IMR-90 (cell line): ENCODE results near the gene PMAIP1. TPM values are rescaled to one million over a fixed set of nuclear protein-coding genes. Genes with fewer than 3 reads are reported as not detected.
A peak's percentile ranks its signal among the peaks of the same experiment; 100 is the strongest.

Experiments used
- ATAC-seq: fragments of 200-7000 bp; cut with Tn5 transposase; 2 replicates; pipeline ENCODE4 v1.9.1; 2020; ENCODE audit warnings: low read depth, mild to moderate bottlenecking, moderate library complexity
- Bru-seq: library from RNA; stranded (reverse); fragments of 400-500 nt; gene quantifications from one replicate; lab custom pipeline; 2021; lab: Mats Ljungman, UMichigan
- BruChase-seq, 2 experiments: library from RNA; stranded (reverse); fragments of 400-500 nt; gene quantifications; one replicate each; lab custom pipeline; 2021; lab: Mats Ljungman, UMichigan
- BruUV-seq: library from RNA; stranded (reverse); fragments of 400-500 nt; replicated peaks from 2 replicates; lab custom pipeline; 2021; lab: Mats Ljungman, UMichigan
- CTCF ChIA-PET: fragments of 300-600 bp; formaldehyde crosslinking; extraction: SDS; loops from one replicate; lab custom pipeline; 2021; ENCODE audit warnings: antibody characterized with exemption; lab: Yijun Ruan, JAX
- POLR2A ChIA-PET: fragments of 300-600 bp; sonication (Branson Sonifier 250); formaldehyde crosslinking; loops from one replicate; lab custom pipeline; 2022; ENCODE audit warnings: antibody characterized with exemption; ENCODE audit not compliant: unreplicated experiment; lab: Charles Lee
- DNase-seq: peaks from one replicate; pipeline ENCODE4 v3.0.0; 2013
- H2AFZ ChIP-seq: replicated peaks from 2 replicates; pipeline ENCODE3; 2013; ENCODE audit warnings: low read length, mild to moderate bottlenecking; ENCODE audit not compliant: poor library complexity
- H2AK5ac ChIP-seq: 2 replicates; pipeline ENCODE4 v1.6.1; 2013; ENCODE audit warnings: low read depth, low read length, inconsistent platforms
- H2AK9ac ChIP-seq: replicated peaks from 2 replicates; pipeline ENCODE3; 2013; ENCODE audit warnings: mild to moderate bottlenecking, low read depth, low read length, moderate library complexity; ENCODE audit not compliant: poor library complexity
- H2BK120ac ChIP-seq: 2 replicates; pipeline ENCODE4 v1.6.1; 2013; ENCODE audit warnings: low read depth, low read length, inconsistent platforms
- H2BK15ac ChIP-seq: 3 replicates; pipeline ENCODE4 v1.6.1; 2013; ENCODE audit warnings: low read depth, low read length, inconsistent platforms
- H2BK20ac ChIP-seq: 2 replicates; pipeline ENCODE4 v1.6.1; 2013; ENCODE audit warnings: low read depth, mild to moderate bottlenecking, inconsistent platforms, low read length, moderate library complexity
- H2BK5ac ChIP-seq: 2 replicates; pipeline ENCODE4 v1.6.1; 2013; ENCODE audit warnings: mild to moderate bottlenecking, low read depth, low read length, inconsistent platforms; ENCODE audit not compliant: poor library complexity, severe bottlenecking
- H3K14ac ChIP-seq: replicated peaks from 2 replicates; pipeline ENCODE4 v1.6.1; 2013; ENCODE audit warnings: low read depth, low read length, inconsistent platforms
- H3K18ac ChIP-seq: 2 replicates; pipeline ENCODE4 v1.6.1; 2013; ENCODE audit warnings: low read depth, low read length, control low read depth
- H3K23ac ChIP-seq: 2 replicates; pipeline ENCODE4 v1.6.1; 2013; ENCODE audit warnings: low read depth, low read length, inconsistent platforms
- H3K27ac ChIP-seq: 2 replicates; pipeline ENCODE4 v1.5.1; 2013; ENCODE audit warnings: mild to moderate bottlenecking, control low read depth, low read length; ENCODE audit not compliant: insufficient read depth
- H3K27me3 ChIP-seq: 2 replicates; pipeline ENCODE4 v1.6.1; 2013; ENCODE audit warnings: low read length; ENCODE audit not compliant: control insufficient read depth, insufficient read depth
- H3K36me3 ChIP-seq: 2 replicates; pipeline ENCODE4 v1.6.1; 2013; ENCODE audit warnings: low read length, mixed read lengths; ENCODE audit not compliant: control insufficient read depth, insufficient read depth
- H3K4ac ChIP-seq: 2 replicates; pipeline ENCODE4 v1.6.1; 2013; ENCODE audit warnings: low read depth, low read length, inconsistent platforms
- H3K4me1 ChIP-seq: 2 replicates; pipeline ENCODE4 v1.6.1; 2013; ENCODE audit warnings: low read length, mixed read lengths; ENCODE audit not compliant: control insufficient read depth, insufficient read depth
- H3K4me2 ChIP-seq: 2 replicates; pipeline ENCODE4 v1.6.1; 2013; ENCODE audit warnings: low read depth, mild to moderate bottlenecking, control low read depth, low read length, moderate library complexity
- H3K4me3 ChIP-seq: 2 replicates; pipeline ENCODE4 v1.5.1; 2013; ENCODE audit warnings: low read depth, mild to moderate bottlenecking, control low read depth, low read length, moderate library complexity; ENCODE audit not compliant: insufficient read depth
- H3K56ac ChIP-seq: 2 replicates; pipeline ENCODE4 v1.6.1; 2013; ENCODE audit warnings: low read length, inconsistent platforms; ENCODE audit not compliant: insufficient read depth; ENCODE audit errors: extremely low read depth
- H3K79me1 ChIP-seq, 2 experiments: 2 replicates each; pipeline ENCODE4 v1.6.1; 2013; ENCODE audit warnings: low read length in 2 of 2, inconsistent platforms in 1 of 2, low read depth in 1 of 2
- H3K9ac ChIP-seq: 2 replicates; pipeline ENCODE4 v1.6.1; 2013; ENCODE audit warnings: low read depth, low read length, control low read depth
- H3K9me1 ChIP-seq: 2 replicates; pipeline ENCODE4 v1.6.1; 2013; ENCODE audit warnings: low read length, inconsistent platforms; ENCODE audit not compliant: insufficient read depth
- H3K9me3 ChIP-seq: 2 replicates; pipeline ENCODE4 v1.6.1; 2013; ENCODE audit warnings: low read length; ENCODE audit not compliant: control insufficient read depth, insufficient read depth
- H4K20me1 ChIP-seq: 2 replicates; pipeline ENCODE4 v1.6.1; 2013; ENCODE audit warnings: low read length, inconsistent platforms; ENCODE audit not compliant: insufficient read depth
- H4K5ac ChIP-seq: 2 replicates; pipeline ENCODE4 v1.6.1; 2013; ENCODE audit warnings: mild to moderate bottlenecking, low read depth, low read length, control low read depth
- H4K8ac ChIP-seq, 2 experiments: 2 replicates each; pipeline ENCODE4 v1.6.1; 2013; ENCODE audit warnings: low read depth in 2 of 2, low read length in 2 of 2, control low read depth in 1 of 2, inconsistent platforms in 1 of 2
- H4K91ac ChIP-seq: 2 replicates; pipeline ENCODE4 v1.6.1; 2013; ENCODE audit warnings: low read depth, low read length, inconsistent platforms; ENCODE audit not compliant: insufficient read depth
- BHLHE40 ChIP-seq: fragments of 150-350 bp; IDR thresholded peaks from 2 replicates; pipeline ENCODE4 v1.6.1; 2016; ENCODE audit warnings: mild to moderate bottlenecking, low read depth, low read length
- CEBPB ChIP-seq: IDR thresholded peaks from 2 replicates; pipeline ENCODE4 v1.6.1; 2012; ENCODE audit warnings: low read depth, low read length, improper control_type of control experiment
- CHD1 ChIP-seq: IDR thresholded peaks from 2 replicates; pipeline ENCODE4 v1.6.1; 2012; ENCODE audit warnings: low read depth, low read length, improper control_type of control experiment
- ELK1 ChIP-seq: fragments of 150-350 bp; IDR thresholded peaks from 2 replicates; pipeline ENCODE4 v1.6.1; 2016; ENCODE audit warnings: low read depth, mild to moderate bottlenecking, low read length, moderate library complexity, borderline replicate concordance
- FOS ChIP-seq: fragments of 150-350 bp; IDR thresholded peaks from 2 replicates; pipeline ENCODE4 v1.6.1; 2016; ENCODE audit warnings: low read depth, low read length
- MAFK ChIP-seq: IDR thresholded peaks from 2 replicates; pipeline ENCODE4 v1.6.1; 2012; ENCODE audit warnings: low read depth, low read length, improper control_type of control experiment
- MAZ ChIP-seq: IDR thresholded peaks from 2 replicates; pipeline ENCODE4 v1.6.1; 2012; ENCODE audit warnings: low read depth, mild to moderate bottlenecking, low read length, improper control_type of control experiment, moderate library complexity, borderline replicate concordance
- MXI1 ChIP-seq: IDR thresholded peaks from 2 replicates; pipeline ENCODE4 v1.6.1; 2012; ENCODE audit warnings: low read depth, mild to moderate bottlenecking, low read length, moderate library complexity, borderline replicate concordance
- RAD21 ChIP-seq: IDR thresholded peaks from 2 replicates; pipeline ENCODE4 v1.6.1; 2012; ENCODE audit warnings: low read length, improper control_type of control experiment
- RFX5 ChIP-seq: IDR thresholded peaks from 2 replicates; pipeline ENCODE4 v1.8.0; 2012; ENCODE audit warnings: low read depth, mild to moderate bottlenecking, low read length, moderate library complexity
- SMC3 ChIP-seq: fragments of 150-350 bp; IDR thresholded peaks from 2 replicates; pipeline ENCODE4 v1.6.1; 2016; ENCODE audit warnings: low read depth, mild to moderate bottlenecking, antibody characterized with exemption, low read length, moderate library complexity
- USF2 ChIP-seq: fragments of 150-350 bp; IDR thresholded peaks from 2 replicates; pipeline ENCODE4 v1.6.1; 2017; ENCODE audit warnings: mild to moderate bottlenecking, antibody characterized with exemption, low read length, low read depth
- WGBS, 2 experiments: methylation state at CpG; one replicate each; pipeline versions ENCODE4 v1.1.5 to v1.1.7; 2013; ENCODE audit warnings: missing lambda C conversion rate in 2 of 2; ENCODE audit not compliant: insufficient read length in 1 of 2; ENCODE audit errors: extremely low coverage in 2 of 2; 5-methylcytosine and 5-hydroxymethylcytosine counted together
- dilution Hi-C: fragments of 300-500 bp; cut with HindIII; formaldehyde crosslinking; loops from one replicate; pipeline ENCODE4 v1.14.3; 2018; ENCODE audit warnings: low sequenced_read_pairs; ENCODE audit not compliant: unreplicated experiment
- in situ Hi-C: fragments of 300-500 bp; cut with MboI; formaldehyde crosslinking; loops from 3 replicates; pipeline ENCODE4 v1.14.3; 2019; ENCODE audit warnings: low sequenced_read_pairs, inconsistent platforms, mixed read lengths
- intact Hi-C: fragments of 100-400 bp; cut with micrococcal nuclease; formaldehyde crosslinking; loops from 2 replicates; pipeline ENCODE4 v1.10.0; 2022
- long read RNA-seq: library from polyadenylated mRNA; unstranded; transcript quantifications from one replicate; pipeline ENCODE4 v2.0.0, GENCODE V29; 2021; ENCODE audit not compliant: unreplicated experiment
- polyA plus RNA-seq, 3 experiments: library from polyadenylated mRNA; depleted of rRNA; stranded (reverse); fragments of >200 nt; gene quantifications; 2 replicates each; pipeline ENCODE4 v1.2.3, GENCODE V29; 2012; ENCODE audit warnings: low replicate concordance in 1 of 3
- total RNA-seq: library from RNA; depleted of rRNA; stranded (reverse); fragments of >200 nt; gene quantifications from 2 replicates; pipeline ENCODE4 v1.2.3, GENCODE V29; 2012; rRNA removed

The PMAIP1 gene
- total RNA-seq (14.0 and 26.9 TPM in 2 replicates), polyA plus RNA-seq (2012; rRNA removed) (25.9 and 30.1 TPM in 2 replicates), Bru-seq, nascent RNA (percentile 94 among the genes with signal in this experiment), BruChase-seq, experiment 1, labeled RNA remaining after a 6-hour chase (percentile 66 among the genes with signal in this experiment), BruChase-seq, experiment 2, labeled RNA remaining after a 2-hour chase (percentile 93 among the genes with signal in this experiment)
- polyA plus RNA-seq (2012; cell fraction: cytosol; rRNA removed): 4.3 and 12.5 TPM in 2 replicates
- 7.2 and 17.3 TPM in 2 replicates for polyA plus RNA-seq (2012; cell fraction: nucleus; rRNA removed; ENCODE audit: low replicate concordance)
- long read RNA-seq, transcript PMAIP1-202 (2 exons, 1,948 nt): major isoform, 60 of 63 reads
- long read RNA-seq, partial matches to known transcripts: 0 of 63 reads
- long read RNA-seq, other reads (novel, unspliced or antisense): 3 of 63 reads

GRCh38 chr18:59899298-59900221 is at the start of gene PMAIP1:
PMAIP1 (plus strand) TSS chr18:59899996; CDS start chr18:59900178, 182 bp downstream.
- dilution Hi-C loops: no loop called here
- H3K36me3 ChIP-seq: peaks cover 7% of the 10 kb centered on the region
- no TSS peak for BruUV-seq
- H2AK5ac ChIP-seq: peak within 1 kb of the TSS; percentile 90
- H3K18ac ChIP-seq: peak within 1 kb of the TSS; percentile 87
- peaks cover 12% of the 10 kb centered on the region for H3K9me1 ChIP-seq
- peaks cover 11% of the 10 kb centered on the region for H3K4me1 ChIP-seq
- peak within 1 kb of the TSS; percentile 95 for H2BK120ac ChIP-seq
- H4K20me1 ChIP-seq: peaks cover 27% of the 10 kb centered on the region
- H4K8ac ChIP-seq: peak within 1 kb of the TSS; percentile 66 to 91
- peak within 1 kb of the TSS; percentile 88 for H3K9ac ChIP-seq
- peak within 1 kb of the TSS; percentile 76 for H3K4me3 ChIP-seq
- no peaks in the 10 kb centered on the region for H3K27me3 ChIP-seq
- peak within 1 kb of the TSS; percentile 95 for H3K4me2 ChIP-seq
- peak within 1 kb of the TSS; percentile 96 for H3K56ac ChIP-seq
- H2BK15ac ChIP-seq: peak within 1 kb of the TSS; percentile 92
- in situ Hi-C loops: no loop called here
- ATAC-seq: peak; percentile 91
- H3K4ac ChIP-seq: peak within 1 kb of the TSS; percentile 97
- peak within 1 kb of the TSS; percentile 97 for H2AFZ ChIP-seq
- peak within 1 kb of the TSS; percentile 91 for H4K5ac ChIP-seq
- peak within 1 kb of the TSS; percentile 92 for H4K91ac ChIP-seq
- CTCF ChIA-PET: no interaction called here
- WGBS, 2 experiments: 0% methylated on average over 36 of the region's 73 CpGs; no CpG with 5 or more reads in 1 of the 2 experiments
- no peaks in the 10 kb centered on the region for H3K9me3 ChIP-seq
- peak within 1 kb of the TSS; percentile 99 for H3K23ac ChIP-seq
- peaks cover 19 to 39% of the 10 kb centered on the region in 2 experiments; a peak in 3 of 4 replicates for H3K79me1 ChIP-seq
- peak within 1 kb of the TSS; percentile 97 for H2AK9ac ChIP-seq
- H3K27ac ChIP-seq: peak within 1 kb of the TSS; percentile 97
- DNase-seq: peak; percentile 94
- H2BK5ac ChIP-seq: peak within 1 kb of the TSS; percentile 97
- peak within 1 kb of the TSS; percentile 99 for H3K14ac ChIP-seq
- POLR2A ChIA-PET: interaction anchor here (0.6 to 1.3 kb wide), 10 partner anchors 8 to 355 kb away, joined by 3 to 5 read pairs (median 3); no protein-coding TSS in a partner anchor
- intact Hi-C loops: loop anchor here (1.0 to 10.0 kb wide), 7 partner anchors 15 to 275 kb away; partner anchors contain the start of gene CCBE1
- H2BK20ac ChIP-seq: peak within 1 kb of the TSS; percentile 92
- TF ChIP-seq MAZ (peak; percentile 71; the same call in 1 of the 2 replicates), ELK1 (no peak), RAD21 (peak; percentile 39; the same call in 1 of the 2 replicates), BHLHE40 (no peak), CHD1 (peak; percentile 98), CEBPB (no peak), FOS (no peak), MXI1 (peak; percentile 86), MAFK (no peak), RFX5 (no peak), USF2 (no peak), SMC3 (peak; percentile 35)
